ENCODE results near the gene SH3TC1. TPM values are rescaled to one million over a fixed set of nuclear protein-coding genes. Genes with fewer than 3 reads are reported as not detected.

Gene SH3TC1
- total and polyA plus RNA-seq, 10 of the 15 experiments (the other 5 are each of a cell fraction or from before 2014, with no cell fraction given), result 0.19 to 47.0 (median 18.4) TPM

DNA sequence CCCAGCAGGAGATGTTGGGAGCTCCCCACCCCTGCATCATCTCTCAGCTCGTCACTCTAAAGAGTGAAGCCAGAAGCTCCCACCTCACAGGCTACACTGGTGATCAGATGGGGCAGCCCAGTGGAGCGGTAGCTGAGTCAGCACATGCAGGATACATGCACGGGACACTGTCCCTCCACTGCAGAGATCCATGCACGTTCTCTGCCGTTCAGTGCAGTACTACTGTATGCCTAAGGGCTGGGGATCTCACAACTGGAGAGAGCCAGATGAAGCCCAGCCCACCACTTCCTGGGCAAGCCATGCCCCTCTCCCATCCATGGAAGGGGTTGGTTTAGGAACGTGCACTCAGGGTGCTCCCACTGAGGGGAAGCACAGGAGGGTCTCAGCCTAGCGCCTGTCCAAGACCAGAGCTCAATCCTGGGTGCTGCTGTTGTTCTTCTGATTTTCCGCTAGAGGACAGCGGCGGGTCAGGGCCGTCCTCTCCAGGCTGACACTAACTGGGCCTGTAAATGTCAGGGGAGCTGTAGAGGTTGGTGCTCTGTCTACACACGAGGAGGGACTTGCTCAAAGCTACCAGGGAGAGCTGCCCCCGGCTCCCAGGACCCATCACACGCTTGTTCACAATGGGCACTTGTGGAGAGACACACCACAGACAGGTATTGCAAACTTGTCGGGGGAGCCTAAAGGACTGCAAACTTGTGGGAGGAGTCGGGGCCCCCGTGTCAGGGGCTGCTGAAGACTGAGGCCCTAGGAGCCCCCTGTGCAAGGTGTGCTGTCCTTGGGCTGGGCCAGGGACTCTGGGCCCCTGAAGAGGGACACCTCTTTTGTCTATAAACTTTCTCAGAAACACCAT lies 22.3 kb upstream of the SH3TC1 start (continued):
- TF ChIP-seq SIX5 (IDR thresholded peaks at IDR 0.05; ENCODE audit: low read depth, low read length, severe bottlenecking) (no peak), CBFB (IDR thresholded peaks at IDR 0.05; ENCODE audit: low read depth) (no peak), IRF4 (IDR thresholded peaks at IDR 0.05; ENCODE audit: low read depth, low read length) (no peak), CREM (IDR thresholded peaks at IDR 0.05; ENCODE audit: low read depth) (no peak), SUZ12 (IDR thresholded peaks at IDR 0.05; ENCODE audit: unreplicated experiment) (no peak), SP1 (IDR thresholded peaks at IDR 0.05; ENCODE audit: low read depth, low read length) (no peak), RELA (IDR thresholded peaks at IDR 0.05; ENCODE audit: borderline replicate concordance, partially characterized antibody) (no peak), CHD4 (IDR thresholded peaks at IDR 0.05) (no peak), SMAD1 (IDR thresholded peaks at IDR 0.05; ENCODE audit: low read depth, partially characterized antibody) (no peak), RAD21 (IDR thresholded peaks at IDR 0.05; ENCODE audit: insufficient read depth, low read depth, low read length) (peak; percentile 93), KLF5 (IDR thresholded peaks at IDR 0.05; ENCODE audit: partially characterized antibody) (no peak), RBBP5 (conservative IDR thresholded peaks at IDR 0.05) (no peak)
- TF ChIP-seq, protein P1, sequence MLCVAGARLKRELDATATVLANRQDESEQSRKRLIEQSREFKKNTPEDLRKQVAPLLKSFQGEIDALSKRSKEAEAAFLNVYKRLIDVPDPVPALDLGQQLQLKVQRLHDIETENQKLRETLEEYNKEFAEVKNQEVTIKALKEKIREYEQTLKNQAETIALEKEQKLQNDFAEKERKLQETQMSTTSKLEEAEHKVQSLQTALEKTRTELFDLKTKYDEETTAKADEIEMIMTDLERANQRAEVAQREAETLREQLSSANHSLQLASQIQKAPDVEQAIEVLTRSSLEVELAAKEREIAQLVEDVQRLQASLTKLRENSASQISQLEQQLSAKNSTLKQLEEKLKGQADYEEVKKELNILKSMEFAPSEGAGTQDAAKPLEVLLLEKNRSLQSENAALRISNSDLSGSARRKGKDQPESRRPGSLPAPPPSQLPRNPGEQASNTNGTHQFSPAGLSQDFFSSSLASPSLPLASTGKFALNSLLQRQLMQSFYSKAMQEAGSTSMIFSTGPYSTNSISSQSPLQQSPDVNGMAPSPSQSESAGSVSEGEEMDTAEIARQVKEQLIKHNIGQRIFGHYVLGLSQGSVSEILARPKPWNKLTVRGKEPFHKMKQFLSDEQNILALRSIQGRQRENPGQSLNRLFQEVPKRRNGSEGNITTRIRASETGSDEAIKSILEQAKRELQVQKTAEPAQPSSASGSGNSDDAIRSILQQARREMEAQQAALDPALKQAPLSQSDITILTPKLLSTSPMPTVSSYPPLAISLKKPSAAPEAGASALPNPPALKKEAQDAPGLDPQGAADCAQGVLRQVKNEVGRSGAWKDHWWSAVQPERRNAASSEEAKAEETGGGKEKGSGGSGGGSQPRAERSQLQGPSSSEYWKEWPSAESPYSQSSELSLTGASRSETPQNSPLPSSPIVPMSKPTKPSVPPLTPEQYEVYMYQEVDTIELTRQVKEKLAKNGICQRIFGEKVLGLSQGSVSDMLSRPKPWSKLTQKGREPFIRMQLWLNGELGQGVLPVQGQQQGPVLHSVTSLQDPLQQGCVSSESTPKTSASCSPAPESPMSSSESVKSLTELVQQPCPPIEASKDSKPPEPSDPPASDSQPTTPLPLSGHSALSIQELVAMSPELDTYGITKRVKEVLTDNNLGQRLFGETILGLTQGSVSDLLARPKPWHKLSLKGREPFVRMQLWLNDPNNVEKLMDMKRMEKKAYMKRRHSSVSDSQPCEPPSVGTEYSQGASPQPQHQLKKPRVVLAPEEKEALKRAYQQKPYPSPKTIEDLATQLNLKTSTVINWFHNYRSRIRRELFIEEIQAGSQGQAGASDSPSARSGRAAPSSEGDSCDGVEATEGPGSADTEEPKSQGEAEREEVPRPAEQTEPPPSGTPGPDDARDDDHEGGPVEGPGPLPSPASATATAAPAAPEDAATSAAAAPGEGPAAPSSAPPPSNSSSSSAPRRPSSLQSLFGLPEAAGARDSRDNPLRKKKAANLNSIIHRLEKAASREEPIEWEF (IDR thresholded peaks at IDR 0.05; ENCODE audit: insufficient replicate concordance, low read depth, low read length), result no peak
- TF ChIP-seq, protein P2, sequence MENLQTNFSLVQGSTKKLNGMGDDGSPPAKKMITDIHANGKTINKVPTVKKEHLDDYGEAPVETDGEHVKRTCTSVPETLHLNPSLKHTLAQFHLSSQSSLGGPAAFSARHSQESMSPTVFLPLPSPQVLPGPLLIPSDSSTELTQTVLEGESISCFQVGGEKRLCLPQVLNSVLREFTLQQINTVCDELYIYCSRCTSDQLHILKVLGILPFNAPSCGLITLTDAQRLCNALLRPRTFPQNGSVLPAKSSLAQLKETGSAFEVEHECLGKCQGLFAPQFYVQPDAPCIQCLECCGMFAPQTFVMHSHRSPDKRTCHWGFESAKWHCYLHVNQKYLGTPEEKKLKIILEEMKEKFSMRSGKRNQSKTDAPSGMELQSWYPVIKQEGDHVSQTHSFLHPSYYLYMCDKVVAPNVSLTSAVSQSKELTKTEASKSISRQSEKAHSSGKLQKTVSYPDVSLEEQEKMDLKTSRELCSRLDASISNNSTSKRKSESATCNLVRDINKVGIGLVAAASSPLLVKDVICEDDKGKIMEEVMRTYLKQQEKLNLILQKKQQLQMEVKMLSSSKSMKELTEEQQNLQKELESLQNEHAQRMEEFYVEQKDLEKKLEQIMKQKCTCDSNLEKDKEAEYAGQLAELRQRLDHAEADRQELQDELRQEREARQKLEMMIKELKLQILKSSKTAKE (IDR thresholded peaks at IDR 0.05; ENCODE audit: low read depth, poor library complexity, severe bottlenecking), result no peak
- TF ChIP-seq, protein P3, sequence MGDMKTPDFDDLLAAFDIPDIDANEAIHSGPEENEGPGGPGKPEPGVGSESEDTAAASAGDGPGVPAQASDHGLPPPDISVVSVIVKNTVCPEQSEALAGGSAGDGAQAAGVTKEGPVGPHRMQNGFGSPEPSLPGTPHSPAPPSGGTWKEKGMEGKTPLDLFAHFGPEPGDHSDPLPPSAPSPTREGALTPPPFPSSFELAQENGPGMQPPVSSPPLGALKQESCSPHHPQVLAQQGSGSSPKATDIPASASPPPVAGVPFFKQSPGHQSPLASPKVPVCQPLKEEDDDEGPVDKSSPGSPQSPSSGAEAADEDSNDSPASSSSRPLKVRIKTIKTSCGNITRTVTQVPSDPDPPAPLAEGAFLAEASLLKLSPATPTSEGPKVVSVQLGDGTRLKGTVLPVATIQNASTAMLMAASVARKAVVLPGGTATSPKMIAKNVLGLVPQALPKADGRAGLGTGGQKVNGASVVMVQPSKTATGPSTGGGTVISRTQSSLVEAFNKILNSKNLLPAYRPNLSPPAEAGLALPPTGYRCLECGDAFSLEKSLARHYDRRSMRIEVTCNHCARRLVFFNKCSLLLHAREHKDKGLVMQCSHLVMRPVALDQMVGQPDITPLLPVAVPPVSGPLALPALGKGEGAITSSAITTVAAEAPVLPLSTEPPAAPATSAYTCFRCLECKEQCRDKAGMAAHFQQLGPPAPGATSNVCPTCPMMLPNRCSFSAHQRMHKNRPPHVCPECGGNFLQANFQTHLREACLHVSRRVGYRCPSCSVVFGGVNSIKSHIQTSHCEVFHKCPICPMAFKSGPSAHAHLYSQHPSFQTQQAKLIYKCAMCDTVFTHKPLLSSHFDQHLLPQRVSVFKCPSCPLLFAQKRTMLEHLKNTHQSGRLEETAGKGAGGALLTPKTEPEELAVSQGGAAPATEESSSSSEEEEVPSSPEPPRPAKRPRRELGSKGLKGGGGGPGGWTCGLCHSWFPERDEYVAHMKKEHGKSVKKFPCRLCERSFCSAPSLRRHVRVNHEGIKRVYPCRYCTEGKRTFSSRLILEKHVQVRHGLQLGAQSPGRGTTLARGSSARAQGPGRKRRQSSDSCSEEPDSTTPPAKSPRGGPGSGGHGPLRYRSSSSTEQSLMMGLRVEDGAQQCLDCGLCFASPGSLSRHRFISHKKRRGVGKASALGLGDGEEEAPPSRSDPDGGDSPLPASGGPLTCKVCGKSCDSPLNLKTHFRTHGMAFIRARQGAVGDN (IDR thresholded peaks at IDR 0.05), result no peak
- TF ChIP-seq, protein P4, sequence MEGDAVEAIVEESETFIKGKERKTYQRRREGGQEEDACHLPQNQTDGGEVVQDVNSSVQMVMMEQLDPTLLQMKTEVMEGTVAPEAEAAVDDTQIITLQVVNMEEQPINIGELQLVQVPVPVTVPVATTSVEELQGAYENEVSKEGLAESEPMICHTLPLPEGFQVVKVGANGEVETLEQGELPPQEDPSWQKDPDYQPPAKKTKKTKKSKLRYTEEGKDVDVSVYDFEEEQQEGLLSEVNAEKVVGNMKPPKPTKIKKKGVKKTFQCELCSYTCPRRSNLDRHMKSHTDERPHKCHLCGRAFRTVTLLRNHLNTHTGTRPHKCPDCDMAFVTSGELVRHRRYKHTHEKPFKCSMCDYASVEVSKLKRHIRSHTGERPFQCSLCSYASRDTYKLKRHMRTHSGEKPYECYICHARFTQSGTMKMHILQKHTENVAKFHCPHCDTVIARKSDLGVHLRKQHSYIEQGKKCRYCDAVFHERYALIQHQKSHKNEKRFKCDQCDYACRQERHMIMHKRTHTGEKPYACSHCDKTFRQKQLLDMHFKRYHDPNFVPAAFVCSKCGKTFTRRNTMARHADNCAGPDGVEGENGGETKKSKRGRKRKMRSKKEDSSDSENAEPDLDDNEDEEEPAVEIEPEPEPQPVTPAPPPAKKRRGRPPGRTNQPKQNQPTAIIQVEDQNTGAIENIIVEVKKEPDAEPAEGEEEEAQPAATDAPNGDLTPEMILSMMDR (IDR thresholded peaks at IDR 0.05 in 2 of 3, conservative IDR thresholded peaks at IDR 0.05 in 1 of 3; ENCODE audit: control insufficient read depth in 2 of 3, extremely low read depth in 1 of 3, insufficient read depth in 1 of 3, low read depth in 3 of 3, low read length in 3 of 3), result peak; percentile 93 to 96 (median 94)

All from GM12878 (cell line).